Body of pancreas (tissue), 4 donors: Measurements from ENCODE around the gene ERCC3.

Experiments used
- CTCF ChIP-seq, 7 experiments: fragments of 450-650 bp in 4 of 7; fragments of 200-600 bp in 3 of 7; sonication (generic) in 3 of 7; IDR thresholded peaks; one replicate each; pipeline ENCODE4 v1.5.1; 2016 to 2019; ENCODE audit warnings: antibody characterized with exemption in 7 of 7
- POLR2A ChIP-seq, 3 donors: fragments of 450-650 bp; IDR thresholded peaks; one replicate each; pipeline ENCODE4 v1.6.1; 2016; ENCODE audit warnings: antibody characterized with exemption in 3 of 3, mild to moderate bottlenecking in 2 of 3

DNA sequence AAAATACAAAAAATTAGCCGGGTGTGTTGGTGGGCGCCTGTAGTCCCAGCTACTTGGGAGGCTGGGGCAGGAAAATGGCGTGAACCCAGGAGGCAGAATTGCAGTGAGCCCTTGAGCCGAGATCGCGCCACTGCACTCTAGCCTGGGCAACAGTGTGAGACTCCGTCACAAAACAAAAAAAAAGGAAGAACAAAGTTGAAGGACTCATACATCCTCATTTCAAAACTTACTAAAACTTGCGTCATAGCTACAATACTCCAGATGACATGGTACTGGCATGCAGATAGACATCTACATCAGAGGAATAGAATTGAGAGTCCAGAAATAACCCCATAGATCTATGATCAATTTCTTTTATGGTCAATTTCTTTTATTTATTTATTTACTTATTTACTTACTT is 60.2 kb downstream of the ERCC3 start:
- no peak for TF ChIP-seq CTCF (IDR thresholded peaks at IDR 0.05)
- TF ChIP-seq POLR2A (IDR thresholded peaks at IDR 0.05): no peak
